MG63 (cell line): ENCODE data around the gene SLC6A2. TPM values are rescaled to one million over a fixed set of nuclear protein-coding genes. Genes with fewer than 3 reads are reported as not detected.

Experiments used
- DNase-seq: peaks from one replicate; pipeline ENCODE4 v3.0.0-alpha.2; 2020
- H3K27me3 ChIP-seq: fragments of 250-450 bp; sonication (Bioruptor Pico); 2 replicates; pipeline ENCODE4 v1.5.1; 2020; ENCODE audit warnings: mild to moderate bottlenecking, moderate library complexity
- H3K36me3 ChIP-seq: fragments of 250-450 bp; sonication (Bioruptor Pico); 2 replicates; pipeline ENCODE4 v1.5.1; 2020; ENCODE audit warnings: mild to moderate bottlenecking, moderate library complexity
- H3K4me3 ChIP-seq: fragments of 250-450 bp; sonication (Bioruptor Pico); 2 replicates; pipeline ENCODE4 v1.5.1; 2020; ENCODE audit warnings: mild to moderate bottlenecking, moderate library complexity
- H3K9me3 ChIP-seq: fragments of 250-450 bp; sonication (Bioruptor Pico); 2 replicates; pipeline ENCODE4 v1.5.1; 2020; ENCODE audit warnings: mild to moderate bottlenecking, moderate library complexity
- total RNA-seq: library from RNA; depleted of rRNA; stranded (reverse); fragments of >200 nt; shearing (Covaris generic); gene quantifications from 2 replicates; pipeline ENCODE4 v1.2.3, GENCODE V29; 2014; ENCODE audit warnings: low replicate concordance

SLC6A2 gene
- total RNA-seq, 1 experiment from 2014 or later = not detected

- Histone ChIP-seq H3K36me3 (no peaks in the 10 kb centered on the region), H3K9me3 (no peaks in the 10 kb centered on the region), H3K4me3 (no peak overlapping the region), H3K27me3 (peaks cover 17% of the 10 kb centered on the region)
- DNase-seq = no peak
Measured at GRCh38 chr16:55690841-55691240, 35.1 kb downstream of the SLC6A2 start.

- no peaks in the 10 kb centered on the region for H3K36me3 ChIP-seq
- H3K9me3 ChIP-seq = no peaks in the 10 kb centered on the region
- no peak overlapping the region for H3K4me3 ChIP-seq
- peaks cover 17% of the 10 kb centered on the region for H3K27me3 ChIP-seq
- DNase-seq = no peak
Measured at GRCh38 chr16:55691771-55692170, 36.0 kb downstream of the SLC6A2 start.

GRCh38 chr16:55695595-55695994 lies 39.8 kb downstream of the SLC6A2 start:
- Histone ChIP-seq H3K36me3 (no peaks in the 10 kb centered on the region), H3K9me3 (no peaks in the 10 kb centered on the region), H3K4me3 (no peak overlapping the region), H3K27me3 (no peaks in the 10 kb centered on the region)
- DNase-seq = no peak

DNA sequence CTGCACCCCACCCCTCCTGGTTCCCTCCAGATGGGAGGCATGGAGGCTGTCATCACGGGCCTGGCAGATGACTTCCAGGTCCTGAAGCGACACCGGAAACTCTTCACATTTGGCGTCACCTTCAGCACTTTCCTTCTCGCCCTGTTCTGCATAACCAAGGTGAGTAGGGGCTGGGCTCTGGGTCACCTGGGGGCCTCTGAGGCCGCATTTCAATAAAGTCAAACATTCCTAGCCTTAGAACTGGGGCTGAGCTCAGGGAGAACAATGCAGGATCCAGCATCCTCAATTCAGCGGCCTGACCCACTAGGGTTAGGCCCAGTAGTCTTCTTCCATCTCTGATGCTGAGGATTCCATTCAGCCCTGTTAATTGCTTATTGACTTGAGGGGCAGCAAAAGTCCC lies 42.1 kb downstream of the SLC6A2 start:
- Histone ChIP-seq H3K9me3 (no peaks in the 10 kb centered on the region), H3K36me3 (no peaks in the 10 kb centered on the region), H3K4me3 (no peak overlapping the region), H3K27me3 (no peaks in the 10 kb centered on the region)
- no peak for DNase-seq

- H3K36me3 ChIP-seq = no peaks in the 10 kb centered on the region
- H3K4me3 ChIP-seq = no peak overlapping the region
- no peaks in the 10 kb centered on the region for H3K27me3 ChIP-seq
- DNase-seq = no peak
- H3K9me3 ChIP-seq = no peaks in the 10 kb centered on the region
Measured at GRCh38 chr16:55698331-55698730, 42.5 kb downstream of the SLC6A2 start.

DNA sequence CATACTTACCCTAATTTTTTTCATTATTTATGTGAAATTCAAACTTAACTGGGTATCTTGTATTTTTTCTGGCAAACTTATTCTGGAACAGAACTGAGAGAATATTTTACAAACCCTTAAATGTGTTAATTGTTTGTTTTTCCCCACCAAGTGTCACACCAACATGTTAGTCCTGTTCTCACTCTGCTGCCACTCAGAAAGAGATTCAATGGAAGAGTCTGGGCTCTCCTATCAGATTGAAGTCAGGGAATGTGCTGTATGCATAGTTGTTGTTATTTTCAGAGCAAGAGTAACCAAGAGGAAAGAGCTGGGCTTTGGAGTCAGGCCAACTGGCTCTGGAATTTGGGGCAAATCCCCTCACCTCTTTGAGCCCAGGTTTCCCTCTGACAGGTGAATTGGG lies 43.2 kb downstream of the SLC6A2 start:
- DNase-seq = no peak
- no peak overlapping the region for H3K4me3 ChIP-seq
- H3K27me3 ChIP-seq = no peaks in the 10 kb centered on the region
- no peaks in the 10 kb centered on the region for H3K36me3 ChIP-seq
- H3K9me3 ChIP-seq = no peaks in the 10 kb centered on the region

DNA sequence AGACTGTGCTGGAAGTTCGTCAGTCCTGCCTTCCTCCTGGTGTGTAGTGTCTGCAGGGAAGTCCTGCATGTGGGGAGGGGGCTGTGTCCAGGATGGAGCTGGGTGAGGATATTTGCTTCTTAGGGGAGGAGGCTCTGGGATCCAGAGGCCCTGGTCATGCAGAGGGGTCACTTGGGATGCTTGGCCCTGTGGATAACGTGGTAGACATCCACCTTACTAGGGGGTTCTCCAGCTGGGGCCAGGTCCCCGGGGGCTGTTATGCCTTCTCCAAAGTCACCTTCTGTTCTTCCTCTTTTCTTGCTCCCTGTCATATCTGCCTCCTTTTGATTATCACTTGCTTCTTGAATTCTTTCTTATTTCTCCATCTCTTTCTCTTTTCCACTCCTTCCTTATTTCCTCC lies 43.8 kb downstream of the SLC6A2 start:
- H3K4me3 ChIP-seq = no peak overlapping the region
- H3K36me3 ChIP-seq = no peaks in the 10 kb centered on the region
- no peaks in the 10 kb centered on the region for H3K9me3 ChIP-seq
- H3K27me3 ChIP-seq = no peaks in the 10 kb centered on the region
- no peak for DNase-seq

GRCh38 chr16:55700067-55700466 lies 44.3 kb downstream of the SLC6A2 start:
- no peaks in the 10 kb centered on the region for H3K9me3 ChIP-seq
- no peak overlapping the region for H3K4me3 ChIP-seq
- no peak for DNase-seq
- H3K27me3 ChIP-seq = peaks cover 1% of the 10 kb centered on the region
- no peaks in the 10 kb centered on the region for H3K36me3 ChIP-seq

DNA sequence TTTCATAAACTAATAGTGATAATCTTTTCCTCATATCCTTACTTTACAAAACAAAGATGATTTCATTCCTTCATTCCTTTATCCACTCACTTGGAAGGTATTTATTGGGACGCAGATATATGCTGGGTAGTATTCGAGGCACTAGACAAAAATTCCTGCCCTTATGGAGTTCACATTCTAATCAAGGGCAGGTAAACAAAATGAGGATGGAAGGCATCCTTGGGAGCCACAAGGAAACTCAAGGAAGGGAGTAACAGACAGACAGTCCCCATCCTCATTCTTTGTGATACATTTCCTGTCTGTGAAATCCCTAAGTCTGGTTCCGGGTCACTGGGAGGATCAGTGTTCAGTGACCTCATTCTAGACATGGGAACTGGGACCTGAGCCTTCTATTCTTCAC lies 45.2 kb downstream of the SLC6A2 start:
- peaks cover 10% of the 10 kb centered on the region for H3K27me3 ChIP-seq
- H3K36me3 ChIP-seq = no peaks in the 10 kb centered on the region
- H3K9me3 ChIP-seq = no peaks in the 10 kb centered on the region
- no peak overlapping the region for H3K4me3 ChIP-seq
- no peak for DNase-seq

DNA sequence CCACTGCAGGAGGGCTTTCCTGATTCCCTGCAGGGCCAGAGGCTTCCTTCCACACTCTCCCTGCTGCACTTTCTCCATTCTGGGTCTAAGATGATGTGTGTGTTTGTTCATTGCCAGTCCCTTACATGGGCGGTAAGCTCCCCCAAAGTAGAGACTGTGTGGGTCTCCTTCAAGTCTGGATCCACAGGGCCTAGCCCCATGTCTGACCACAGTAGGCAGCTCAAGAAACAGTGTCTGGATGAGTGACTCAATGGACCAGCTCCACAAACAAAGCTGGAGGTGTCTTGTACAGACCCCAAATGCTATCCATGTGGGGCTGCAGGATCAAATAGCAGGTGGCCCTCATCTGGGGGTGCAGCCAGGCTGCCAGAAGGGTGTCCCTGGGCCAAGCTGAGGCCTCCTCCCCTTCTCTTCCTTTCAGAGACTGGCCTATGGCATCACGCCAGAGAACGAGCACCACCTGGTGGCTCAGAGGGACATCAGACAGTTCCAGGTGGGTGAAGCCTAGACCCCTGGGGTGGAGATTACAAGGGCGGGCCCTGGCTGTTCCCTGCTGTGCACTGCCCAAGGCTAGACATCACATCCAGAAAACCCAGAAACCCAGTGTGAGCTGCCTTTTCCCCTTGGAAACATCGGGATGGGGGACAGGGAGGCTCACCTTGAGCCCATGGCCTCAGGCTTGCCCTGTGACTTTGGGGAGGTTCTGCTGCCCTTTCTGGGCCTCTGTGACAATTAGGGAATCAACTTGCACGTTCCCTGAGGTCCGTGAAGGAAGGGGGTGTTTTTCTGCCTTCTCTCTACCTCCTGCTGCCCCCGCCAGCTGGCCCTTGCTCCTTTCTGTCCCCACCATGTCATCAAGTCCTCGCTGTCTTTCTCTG lies 45.9 kb downstream of the SLC6A2 start:
- peaks cover 16% of the 10 kb centered on the region for H3K27me3 ChIP-seq
- no peak overlapping the region for H3K4me3 ChIP-seq
- no peaks in the 10 kb centered on the region for H3K36me3 ChIP-seq
- H3K9me3 ChIP-seq = no peaks in the 10 kb centered on the region
- DNase-seq = peak; percentile 58

DNA sequence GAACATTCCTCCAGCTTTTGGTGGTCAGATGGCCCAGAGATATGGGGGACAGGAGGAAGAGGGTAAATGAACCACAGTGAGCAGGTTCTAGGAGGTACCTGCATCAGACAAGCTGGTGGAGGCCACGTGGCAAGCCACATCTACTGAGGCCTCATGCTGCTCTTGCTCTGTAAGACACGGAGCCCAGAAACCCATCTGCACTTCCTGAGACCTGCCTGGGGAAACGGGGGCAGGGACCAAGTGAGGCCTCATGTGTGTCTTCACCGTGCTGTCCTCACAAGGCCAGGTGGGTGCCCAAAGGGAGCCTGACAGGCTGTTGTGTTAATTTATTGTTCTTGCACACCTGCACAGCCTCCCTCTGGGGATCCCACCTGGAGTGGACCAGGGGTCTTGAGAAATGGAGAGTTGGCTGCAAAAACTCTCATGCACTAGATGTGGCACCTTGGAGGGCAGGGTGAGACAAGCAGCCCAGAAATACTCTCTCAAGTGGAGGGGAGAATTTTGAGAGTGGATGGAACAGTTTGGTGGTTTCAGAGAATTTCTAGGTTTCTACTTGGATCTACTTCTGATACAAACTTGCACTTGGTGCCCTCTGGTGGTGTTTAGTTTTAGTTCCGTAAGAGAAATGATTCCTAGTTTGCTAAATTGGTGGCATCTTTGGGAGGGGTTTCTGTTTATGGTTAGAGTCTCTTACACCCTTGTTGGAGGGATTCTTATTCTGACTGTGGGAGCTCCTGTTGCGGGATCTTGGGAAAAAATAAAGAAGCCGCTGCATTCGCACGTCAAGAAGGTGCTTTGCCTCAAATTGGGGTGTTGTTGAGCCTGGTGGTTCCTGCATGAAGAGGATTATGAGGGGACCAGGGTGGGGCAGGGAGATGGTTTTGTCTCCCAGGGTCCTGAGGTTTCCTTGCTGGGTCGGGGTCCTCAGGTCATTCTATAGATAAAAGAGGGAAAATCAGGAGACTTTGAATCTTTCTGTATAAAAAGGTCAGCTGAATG lies 47.5 kb downstream of the SLC6A2 start:
- H3K4me3 ChIP-seq = no peak overlapping the region
- H3K36me3 ChIP-seq = no peaks in the 10 kb centered on the region
- no peak for DNase-seq
- peaks cover 16% of the 10 kb centered on the region for H3K27me3 ChIP-seq
- H3K9me3 ChIP-seq = no peaks in the 10 kb centered on the region

- no peaks in the 10 kb centered on the region for H3K36me3 ChIP-seq
- no peaks in the 10 kb centered on the region for H3K9me3 ChIP-seq
- peaks cover 24% of the 10 kb centered on the region for H3K27me3 ChIP-seq
- H3K4me3 ChIP-seq = no peak overlapping the region
- no peak for DNase-seq
Measured at GRCh38 chr16:55706739-55707384, 51.1 kb downstream of the SLC6A2 start.

GRCh38 chr16:55709801-55710200 lies 54.0 kb downstream of the SLC6A2 start:
- DNase-seq = no peak
- H3K9me3 ChIP-seq = no peaks in the 10 kb centered on the region
- no peaks in the 10 kb centered on the region for H3K36me3 ChIP-seq
- no peak overlapping the region for H3K4me3 ChIP-seq
- peaks cover 30% of the 10 kb centered on the region for H3K27me3 ChIP-seq

DNA sequence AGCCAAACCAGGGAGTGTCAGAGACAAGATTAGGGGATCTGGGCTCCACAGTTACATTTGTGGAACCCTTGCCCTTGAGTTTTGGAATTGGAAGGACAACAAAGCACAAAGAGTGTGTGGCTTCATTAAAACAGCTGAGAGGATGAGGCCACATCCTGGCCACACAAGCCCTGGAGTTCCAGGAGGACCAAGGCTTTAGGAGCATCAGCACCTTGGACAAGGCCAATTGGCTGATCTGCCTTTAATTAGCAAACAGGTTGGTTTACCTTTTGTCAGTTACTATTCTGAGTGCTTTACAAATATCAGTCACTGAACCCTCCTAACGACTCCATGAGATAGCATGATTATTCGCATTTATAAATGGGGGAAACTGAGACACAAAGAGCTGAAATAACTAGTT lies 54.7 kb downstream of the SLC6A2 start:
- Histone ChIP-seq H3K27me3 (peaks cover 32% of the 10 kb centered on the region), H3K4me3 (no peak overlapping the region), H3K9me3 (no peaks in the 10 kb centered on the region), H3K36me3 (no peaks in the 10 kb centered on the region)
- no peak for DNase-seq

- DNase-seq = peak; percentile 55
- Histone ChIP-seq H3K9me3 (no peaks in the 10 kb centered on the region), H3K36me3 (no peaks in the 10 kb centered on the region), H3K27me3 (peaks cover 29% of the 10 kb centered on the region), H3K4me3 (no peak overlapping the region)
Measured at GRCh38 chr16:55711959-55712876, 56.4 kb downstream of the SLC6A2 start.

GRCh38 chr16:55713103-55713502 lies 57.3 kb downstream of the SLC6A2 start:
- H3K36me3 ChIP-seq = no peaks in the 10 kb centered on the region
- no peak overlapping the region for H3K4me3 ChIP-seq
- peaks cover 29% of the 10 kb centered on the region for H3K27me3 ChIP-seq
- no peak for DNase-seq
- no peaks in the 10 kb centered on the region for H3K9me3 ChIP-seq
